HEK293T (cell line): ENCODE results near the gene F13A1.

Experiments
- ARNT ChIP-seq: fragments of 450-650 bp; IDR thresholded peaks from 2 replicates; pipeline ENCODE4 v1.6.1; 2017; ENCODE audit warnings: mild to moderate bottlenecking
- BHLHE40 ChIP-seq: fragments of 450-650 bp; IDR thresholded peaks from 2 replicates; pipeline ENCODE4 v1.6.1; 2016; ENCODE audit warnings: mild to moderate bottlenecking, moderate library complexity, borderline replicate concordance
- ELF4 ChIP-seq: fragments of 450-650 bp; IDR thresholded peaks from 2 replicates; pipeline ENCODE4 v1.6.1; 2017; ENCODE audit warnings: antibody characterized with exemption
- FOXA1 ChIP-seq: fragments of 450-650 bp; IDR thresholded peaks from 2 replicates; pipeline ENCODE4 v1.6.1; 2016; ENCODE audit warnings: mild to moderate bottlenecking
- FOXK2 ChIP-seq: fragments of 450-650 bp; IDR thresholded peaks from 2 replicates; pipeline ENCODE4 v1.6.1; 2016; ENCODE audit warnings: mild to moderate bottlenecking
- FOXM1 ChIP-seq: fragments of 450-650 bp; IDR thresholded peaks from 2 replicates; pipeline ENCODE4 v1.6.1; 2017; ENCODE audit warnings: mild to moderate bottlenecking, borderline replicate concordance
- HDGF ChIP-seq: fragments of 450-650 bp; IDR thresholded peaks from 2 replicates; pipeline ENCODE4 v1.6.1; 2017; ENCODE audit warnings: antibody characterized with exemption, borderline replicate concordance
- LEF1 ChIP-seq: fragments of 450-650 bp; IDR thresholded peaks from 2 replicates; pipeline ENCODE4 v1.6.1; 2017; ENCODE audit warnings: mild to moderate bottlenecking, borderline replicate concordance
- NFRKB ChIP-seq: fragments of 450-650 bp; IDR thresholded peaks from 2 replicates; pipeline ENCODE4 v1.6.1; 2016; ENCODE audit warnings: mild to moderate bottlenecking, moderate library complexity
- PKNOX1 ChIP-seq: fragments of 450-650 bp; IDR thresholded peaks from 2 replicates; pipeline ENCODE4 v1.6.1; 2016
- SP1 ChIP-seq: fragments of 450-650 bp; IDR thresholded peaks from 2 replicates; pipeline ENCODE4 v1.6.1; 2017
- SUZ12 ChIP-seq: fragments of 450-650 bp; IDR thresholded peaks from 2 replicates; pipeline ENCODE4 v1.6.1; 2016; ENCODE audit warnings: mild to moderate bottlenecking
- TARDBP ChIP-seq: fragments of 450-650 bp; IDR thresholded peaks from 2 replicates; pipeline ENCODE4 v1.6.1; 2016
- ZNF384 ChIP-seq: fragments of 450-650 bp; IDR thresholded peaks from 2 replicates; pipeline ENCODE4 v1.6.1; 2016

GRCh38 chr6:6287415-6287814 is 33.0 kb downstream of the F13A1 start:
- TF ChIP-seq TARDBP: no peak
- TF ChIP-seq SP1: no peak
- no peak for TF ChIP-seq FOXM1
- no peak for TF ChIP-seq FOXK2
- TF ChIP-seq BHLHE40: no peak
- no peak for TF ChIP-seq ZNF384
- no peak for TF ChIP-seq LEF1
- no peak for TF ChIP-seq SUZ12
- no peak for TF ChIP-seq NFRKB
- no peak for TF ChIP-seq FOXA1
- no peak for TF ChIP-seq HDGF
- TF ChIP-seq PKNOX1: no peak
- no peak for TF ChIP-seq ELF4
- TF ChIP-seq ARNT: no peak
